Tracheal epithelial cell (primary cell): ENCODE data around the gene OFD1. TPM values are rescaled to one million over a fixed set of nuclear protein-coding genes. Genes with fewer than 3 reads are reported as not detected.

Source experiments
- total RNA-seq: library from RNA; depleted of rRNA; stranded (reverse); fragments of >200 nt; gene quantifications from 2 replicates; pipeline ENCODE4 v1.2.1, GENCODE V29; 2014

The OFD1 gene, protein sequence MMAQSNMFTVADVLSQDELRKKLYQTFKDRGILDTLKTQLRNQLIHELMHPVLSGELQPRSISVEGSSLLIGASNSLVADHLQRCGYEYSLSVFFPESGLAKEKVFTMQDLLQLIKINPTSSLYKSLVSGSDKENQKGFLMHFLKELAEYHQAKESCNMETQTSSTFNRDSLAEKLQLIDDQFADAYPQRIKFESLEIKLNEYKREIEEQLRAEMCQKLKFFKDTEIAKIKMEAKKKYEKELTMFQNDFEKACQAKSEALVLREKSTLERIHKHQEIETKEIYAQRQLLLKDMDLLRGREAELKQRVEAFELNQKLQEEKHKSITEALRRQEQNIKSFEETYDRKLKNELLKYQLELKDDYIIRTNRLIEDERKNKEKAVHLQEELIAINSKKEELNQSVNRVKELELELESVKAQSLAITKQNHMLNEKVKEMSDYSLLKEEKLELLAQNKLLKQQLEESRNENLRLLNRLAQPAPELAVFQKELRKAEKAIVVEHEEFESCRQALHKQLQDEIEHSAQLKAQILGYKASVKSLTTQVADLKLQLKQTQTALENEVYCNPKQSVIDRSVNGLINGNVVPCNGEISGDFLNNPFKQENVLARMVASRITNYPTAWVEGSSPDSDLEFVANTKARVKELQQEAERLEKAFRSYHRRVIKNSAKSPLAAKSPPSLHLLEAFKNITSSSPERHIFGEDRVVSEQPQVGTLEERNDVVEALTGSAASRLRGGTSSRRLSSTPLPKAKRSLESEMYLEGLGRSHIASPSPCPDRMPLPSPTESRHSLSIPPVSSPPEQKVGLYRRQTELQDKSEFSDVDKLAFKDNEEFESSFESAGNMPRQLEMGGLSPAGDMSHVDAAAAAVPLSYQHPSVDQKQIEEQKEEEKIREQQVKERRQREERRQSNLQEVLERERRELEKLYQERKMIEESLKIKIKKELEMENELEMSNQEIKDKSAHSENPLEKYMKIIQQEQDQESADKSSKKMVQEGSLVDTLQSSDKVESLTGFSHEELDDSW
- total RNA-seq: 11.9 and 14.0 TPM in 2 replicates

DNA sequence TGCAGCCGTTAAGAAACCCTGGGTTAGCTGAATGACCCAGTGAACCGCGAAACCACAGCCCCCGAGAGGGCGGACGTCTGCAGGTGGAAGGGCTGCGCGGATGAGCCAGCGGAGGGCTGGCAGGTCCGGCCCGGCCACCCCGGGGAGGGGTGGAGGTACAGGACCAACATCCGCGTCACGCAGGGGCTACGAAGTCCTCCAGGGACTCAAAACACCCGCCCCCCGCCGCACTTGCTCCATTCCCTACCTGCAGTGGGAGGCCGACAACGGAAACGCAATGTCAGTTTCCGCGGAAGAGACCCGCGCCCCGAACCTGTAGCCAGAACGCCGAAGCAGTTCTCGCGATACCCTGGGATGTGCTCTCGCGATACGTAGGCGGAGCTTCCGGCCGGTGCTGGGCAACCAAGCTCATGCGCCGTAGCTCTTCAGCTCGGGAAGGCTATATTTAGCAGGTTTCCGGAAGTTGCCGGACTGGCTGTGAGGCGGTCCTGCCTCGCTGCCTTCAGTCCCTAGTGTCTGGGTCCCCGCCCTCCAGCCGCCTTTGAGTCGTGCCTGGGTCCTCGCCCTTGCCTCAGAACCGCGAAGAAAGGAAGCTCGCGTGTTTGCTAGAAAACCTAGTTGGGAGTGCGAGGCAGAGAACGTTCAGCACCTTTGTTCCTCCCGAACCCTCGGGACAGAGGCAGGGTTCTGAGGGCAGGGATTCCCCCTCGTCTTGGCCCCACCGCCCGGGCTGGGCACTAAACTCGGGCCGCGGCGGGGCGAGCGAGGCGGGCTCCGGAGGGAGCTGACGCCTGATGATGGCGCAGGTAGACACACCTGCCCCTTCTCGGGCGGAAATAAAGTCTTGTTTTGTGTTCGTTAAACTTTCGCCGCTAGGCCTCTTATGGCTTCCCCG lies at the start of gene OFD1, which contains the start of gene TRAPPC2:
Gene OFD1 (plus strand): TSS at position 471 of the 895 bp plus-strand sequence. CDS start 324 bp downstream, at position 795.
Gene TRAPPC2 (minus strand): TSS at position 343 of the 895 bp plus-strand sequence. CDS start 14,657 bp downstream, outside the sequence.

DNA sequence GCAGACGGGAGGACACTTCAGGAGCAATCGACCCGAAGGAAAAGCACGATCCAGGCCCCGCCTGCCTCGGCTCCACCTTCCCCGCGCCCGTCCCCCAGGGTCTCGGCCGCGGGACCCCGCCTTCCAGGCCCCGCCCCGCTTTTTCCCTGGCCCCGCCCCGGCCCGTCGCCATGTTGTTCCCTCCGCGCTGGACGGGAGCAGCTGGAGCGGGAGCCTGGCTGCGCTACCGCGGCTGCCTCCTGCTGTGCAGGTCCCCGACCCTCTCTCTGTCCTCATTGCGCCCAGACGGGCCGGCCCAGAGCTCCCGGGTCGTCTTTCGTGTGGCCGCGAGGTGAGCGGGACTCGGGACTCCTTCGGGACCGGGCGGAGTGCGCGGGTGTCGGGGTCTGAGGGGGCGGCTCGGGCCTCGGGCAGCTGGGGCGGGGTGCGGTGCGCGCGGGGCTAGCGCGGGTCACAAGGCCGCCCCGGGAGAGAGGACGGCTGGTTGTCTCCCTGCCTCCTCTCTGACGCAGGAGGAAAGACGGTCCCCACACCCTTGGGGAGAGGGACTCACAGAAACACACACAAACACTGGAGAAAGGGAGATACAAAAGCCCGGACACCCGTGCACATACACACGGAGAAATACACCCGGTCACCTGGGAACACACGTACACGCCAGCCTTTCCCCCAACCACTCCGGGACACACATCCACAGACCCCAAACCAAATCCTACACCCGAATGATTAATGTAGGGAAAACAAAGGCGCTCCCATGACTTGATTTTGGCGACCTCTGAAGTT lies 45.4 kb upstream of the OFD1 start, which contains the start of gene RAB9A:
Gene RAB9A (plus strand): TSS at position 171 of the 783 bp plus-strand sequence. CDS start 19,619 bp downstream, outside the sequence.

DNA sequence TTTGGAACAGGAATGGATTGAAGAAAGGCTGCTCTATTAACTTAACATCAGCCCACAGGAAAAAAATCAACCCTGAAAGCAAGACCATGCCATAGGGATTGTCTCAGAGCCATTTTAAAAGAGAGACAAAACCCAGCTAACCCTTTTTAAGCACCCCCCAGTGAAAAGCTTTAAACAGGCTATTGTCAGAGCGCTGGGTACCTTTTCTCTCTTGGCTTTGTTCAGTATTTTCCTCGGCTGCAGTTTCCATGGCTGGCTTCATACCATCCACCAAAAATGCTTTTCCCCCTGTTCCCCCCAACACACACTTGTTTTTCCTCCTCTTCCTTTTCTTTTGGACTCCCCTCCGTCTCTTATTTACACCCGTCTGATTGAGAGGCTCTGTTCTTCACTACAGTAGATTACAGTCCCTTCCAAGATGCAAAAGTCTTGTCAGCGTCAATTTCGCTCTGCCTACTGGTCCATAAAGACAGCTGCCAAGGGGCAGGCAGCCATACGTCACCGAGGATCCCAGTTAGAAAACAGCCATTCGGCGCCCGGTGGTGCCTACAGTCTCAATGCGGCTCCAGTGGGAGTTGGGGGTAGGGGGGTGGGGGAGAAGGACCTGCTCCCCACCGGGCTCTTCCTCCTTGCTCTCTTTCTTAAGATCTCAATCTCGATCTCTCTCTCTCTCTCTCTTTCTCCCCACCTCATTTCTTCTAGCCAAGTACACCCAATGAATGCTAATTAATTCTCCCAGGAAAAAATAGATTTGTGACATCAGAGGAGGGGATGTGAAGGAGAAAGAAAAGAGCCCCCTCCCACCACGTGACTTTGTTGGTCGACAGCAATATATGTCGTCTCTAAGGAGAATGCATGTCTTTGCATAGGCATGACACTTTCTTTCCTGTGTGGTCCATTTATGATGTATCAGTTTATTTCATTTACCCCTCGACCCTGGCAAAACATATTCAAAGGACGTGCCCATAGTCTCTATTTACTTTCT lies 82.4 kb downstream of the OFD1 start, which contains the start of gene GPM6B:
Gene GPM6B (minus strand): TSS at position 451 of the 985 bp plus-strand sequence. CDS start 189 bp downstream, at position 262.

Other genes starting within 250 kb of the OFD1 start
- gene EGFL6, start 165.1 kb upstream of the OFD1 start, total RNA-seq: 0.21 TPM in 1 of 2 replicates, not detected in the other
- gene TCEANC, start 81.6 kb upstream of the OFD1 start, total RNA-seq: 1.7 and 1.9 TPM in 2 replicates
- gene RAB9A, start 45.6 kb upstream of the OFD1 start, total RNA-seq: 52.2 and 54.5 TPM in 2 replicates
- 15.4 and 19.4 TPM in 2 replicates for gene TRAPPC2, start 128 bp upstream of the OFD1 start, total RNA-seq
- under 0.01 and 0.21 TPM in 2 replicates for gene GPM6B, start 82.3 kb downstream of the OFD1 start, total RNA-seq